ENCODE results near the gene GOLIM4. TPM values are rescaled to one million over a fixed set of nuclear protein-coding genes. Genes with fewer than 3 reads are reported as not detected.

GOLIM4 gene
- total and polyA plus RNA-seq, 2 experiments from 2014 or later, result 34.4 to 50.5 TPM

DNA sequence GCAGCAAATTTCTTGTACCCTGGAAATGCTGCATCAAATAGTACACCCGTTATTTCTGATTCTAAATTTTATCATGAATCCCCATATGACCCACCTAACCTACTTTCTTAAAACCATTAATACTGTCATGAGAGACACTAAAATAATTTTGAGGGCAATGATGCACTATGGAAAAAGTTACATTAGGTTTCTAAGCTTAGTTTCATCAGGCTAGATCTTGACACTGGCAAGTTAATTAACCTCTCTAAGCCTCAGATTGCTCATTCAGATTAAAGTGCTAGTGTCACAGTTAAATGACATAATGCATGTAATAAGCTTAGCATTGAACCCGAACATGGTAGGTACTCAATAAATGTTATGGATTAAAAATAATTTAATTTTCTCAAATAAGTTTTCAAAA lies 8.2 kb downstream of the GOLIM4 start (continued):
- TF ChIP-seq, protein P1, sequence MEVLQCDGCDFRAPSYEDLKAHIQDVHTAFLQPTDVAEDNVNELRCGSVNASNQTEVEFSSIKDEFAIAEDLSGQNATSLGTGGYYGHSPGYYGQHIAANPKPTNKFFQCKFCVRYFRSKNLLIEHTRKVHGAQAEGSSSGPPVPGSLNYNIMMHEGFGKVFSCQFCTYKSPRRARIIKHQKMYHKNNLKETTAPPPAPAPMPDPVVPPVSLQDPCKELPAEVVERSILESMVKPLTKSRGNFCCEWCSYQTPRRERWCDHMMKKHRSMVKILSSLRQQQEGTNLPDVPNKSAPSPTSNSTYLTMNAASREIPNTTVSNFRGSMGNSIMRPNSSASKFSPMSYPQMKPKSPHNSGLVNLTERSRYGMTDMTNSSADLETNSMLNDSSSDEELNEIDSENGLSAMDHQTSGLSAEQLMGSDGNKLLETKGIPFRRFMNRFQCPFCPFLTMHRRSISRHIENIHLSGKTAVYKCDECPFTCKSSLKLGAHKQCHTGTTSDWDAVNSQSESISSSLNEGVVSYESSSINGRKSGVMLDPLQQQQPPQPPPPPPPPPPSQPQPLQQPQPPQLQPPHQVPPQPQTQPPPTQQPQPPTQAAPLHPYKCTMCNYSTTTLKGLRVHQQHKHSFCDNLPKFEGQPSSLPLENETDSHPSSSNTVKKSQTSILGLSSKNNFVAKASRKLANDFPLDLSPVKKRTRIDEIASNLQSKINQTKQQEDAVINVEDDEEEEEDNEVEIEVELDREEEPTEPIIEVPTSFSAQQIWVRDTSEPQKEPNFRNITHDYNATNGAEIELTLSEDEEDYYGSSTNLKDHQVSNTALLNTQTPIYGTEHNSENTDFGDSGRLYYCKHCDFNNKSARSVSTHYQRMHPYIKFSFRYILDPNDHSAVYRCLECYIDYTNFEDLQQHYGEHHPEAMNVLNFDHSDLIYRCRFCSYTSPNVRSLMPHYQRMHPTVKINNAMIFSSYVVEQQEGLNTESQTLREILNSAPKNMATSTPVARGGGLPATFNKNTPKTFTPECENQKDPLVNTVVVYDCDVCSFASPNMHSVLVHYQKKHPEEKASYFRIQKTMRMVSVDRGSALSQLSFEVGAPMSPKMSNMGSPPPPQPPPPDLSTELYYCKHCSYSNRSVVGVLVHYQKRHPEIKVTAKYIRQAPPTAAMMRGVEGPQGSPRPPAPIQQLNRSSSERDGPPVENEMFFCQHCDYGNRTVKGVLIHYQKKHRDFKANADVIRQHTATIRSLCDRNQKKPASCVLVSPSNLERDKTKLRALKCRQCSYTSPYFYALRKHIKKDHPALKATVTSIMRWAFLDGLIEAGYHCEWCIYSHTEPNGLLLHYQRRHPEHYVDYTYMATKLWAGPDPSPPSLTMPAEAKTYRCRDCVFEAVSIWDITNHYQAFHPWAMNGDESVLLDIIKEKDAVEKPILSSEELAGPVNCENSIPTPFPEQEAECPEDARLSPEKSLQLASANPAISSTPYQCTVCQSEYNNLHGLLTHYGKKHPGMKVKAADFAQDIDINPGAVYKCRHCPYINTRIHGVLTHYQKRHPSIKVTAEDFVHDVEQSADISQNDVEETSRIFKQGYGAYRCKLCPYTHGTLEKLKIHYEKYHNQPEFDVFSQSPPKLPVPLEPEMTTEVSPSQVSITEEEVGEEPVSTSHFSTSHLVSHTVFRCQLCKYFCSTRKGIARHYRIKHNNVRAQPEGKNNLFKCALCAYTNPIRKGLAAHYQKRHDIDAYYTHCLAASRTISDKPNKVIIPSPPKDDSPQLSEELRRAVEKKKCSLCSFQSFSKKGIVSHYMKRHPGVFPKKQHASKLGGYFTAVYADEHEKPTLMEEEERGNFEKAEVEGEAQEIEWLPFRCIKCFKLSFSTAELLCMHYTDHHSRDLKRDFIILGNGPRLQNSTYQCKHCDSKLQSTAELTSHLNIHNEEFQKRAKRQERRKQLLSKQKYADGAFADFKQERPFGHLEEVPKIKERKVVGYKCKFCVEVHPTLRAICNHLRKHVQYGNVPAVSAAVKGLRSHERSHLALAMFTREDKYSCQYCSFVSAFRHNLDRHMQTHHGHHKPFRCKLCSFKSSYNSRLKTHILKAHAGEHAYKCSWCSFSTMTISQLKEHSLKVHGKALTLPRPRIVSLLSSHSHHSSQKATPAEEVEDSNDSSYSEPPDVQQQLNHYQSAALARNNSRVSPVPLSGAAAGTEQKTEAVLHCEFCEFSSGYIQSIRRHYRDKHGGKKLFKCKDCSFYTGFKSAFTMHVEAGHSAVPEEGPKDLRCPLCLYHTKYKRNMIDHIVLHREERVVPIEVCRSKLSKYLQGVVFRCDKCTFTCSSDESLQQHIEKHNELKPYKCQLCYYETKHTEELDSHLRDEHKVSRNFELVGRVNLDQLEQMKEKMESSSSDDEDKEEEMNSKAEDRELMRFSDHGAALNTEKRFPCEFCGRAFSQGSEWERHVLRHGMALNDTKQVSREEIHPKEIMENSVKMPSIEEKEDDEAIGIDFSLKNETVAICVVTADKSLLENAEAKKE (CRISPR knock-in tag; IDR thresholded peaks at IDR 0.05), result no peak

DNA sequence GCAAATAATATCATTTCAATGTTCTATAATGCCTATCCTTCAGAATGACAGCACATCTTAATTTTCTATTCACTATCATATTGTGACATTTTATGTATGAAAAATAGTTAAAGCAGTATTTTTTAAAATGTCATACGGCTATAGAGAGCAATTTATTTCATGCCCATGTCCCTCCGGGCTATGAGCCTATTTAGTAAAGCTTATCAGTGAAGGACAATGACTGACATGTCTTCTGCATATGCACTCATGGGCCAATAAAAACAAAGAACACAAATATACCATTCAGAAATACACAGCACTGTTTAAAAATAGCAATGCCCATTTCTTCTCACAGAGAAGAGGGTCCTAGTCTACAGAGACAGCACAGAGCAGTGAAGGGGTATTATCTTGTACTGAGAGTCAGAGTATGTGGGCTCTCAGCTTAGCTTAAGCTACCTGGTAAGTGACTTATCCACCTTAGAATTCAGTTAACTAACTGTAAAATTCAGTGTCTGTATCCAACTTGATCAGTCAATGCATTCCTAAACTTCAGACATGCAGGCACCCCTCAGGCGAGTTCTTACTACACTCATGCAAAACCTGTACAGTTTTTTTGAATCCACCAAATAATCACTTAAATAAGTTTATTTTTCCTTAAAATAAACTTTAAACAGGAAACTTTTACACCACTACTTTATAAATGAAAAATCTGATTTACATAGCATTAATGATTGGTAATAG lies 9.0 kb downstream of the GOLIM4 start:
- Histone ChIP-seq H2AFZ (no peak overlapping the region), H3K36me3 (ENCODE audit: insufficient read depth) (no peaks in the 10 kb centered on the region), H3F3A (replicated peaks; ENCODE audit: low read depth) (no peaks in the 10 kb centered on the region), H3K27me3 (ENCODE audit: insufficient read depth) (no peaks in the 10 kb centered on the region), H3K79me2 (replicated peaks; ENCODE audit: insufficient read depth) (peaks cover 98% of the 10 kb centered on the region), H3K27ac (ENCODE audit: low read depth) (no peak overlapping the region), H3K4me2 (no peak overlapping the region), H3K4me3 (no peak overlapping the region), H4K20me1 (replicated peaks; ENCODE audit: insufficient read depth) (no peaks in the 10 kb centered on the region), H3K4me1 (ENCODE audit: insufficient read depth) (peaks cover 32% of the 10 kb centered on the region), H3K9me2 (ENCODE audit: insufficient read depth) (no peaks in the 10 kb centered on the region)
- no peaks in the 10 kb centered on the region for H3K36me3 Mint-ChIP-seq (ENCODE audit: low read depth)
- no peak for ATAC-seq
- H3K27ac Mint-ChIP-seq, result no peak overlapping the region
- H3K4me1 Mint-ChIP-seq, result peaks cover 48% of the 10 kb centered on the region
- no peak overlapping the region for H3K4me3 Mint-ChIP-seq
- no peak for DNase-seq (ENCODE audit: low spot score)
- no peaks in the 10 kb centered on the region for H3K9me3 Mint-ChIP-seq
- H3K27me3 Mint-ChIP-seq (ENCODE audit: insufficient read depth, low read depth, poor library complexity), result peaks cover 3% of the 10 kb centered on the region
- TF ChIP-seq EZH2phosphoT487 (IDR thresholded peaks at IDR 0.05; ENCODE audit: unreplicated experiment) (no peak), EZH2 (IDR thresholded peaks at IDR 0.05; ENCODE audit: low read depth, unreplicated experiment) (no peak), ZNF114 (CRISPR knock-in tag; IDR thresholded peaks at IDR 0.05) (no peak), CREB1 (CRISPR knock-in tag; IDR thresholded peaks at IDR 0.05; ENCODE audit: low read depth) (no peak), ZNF331 (CRISPR knock-in tag; IDR thresholded peaks at IDR 0.05; ENCODE audit: low read depth) (no peak), JUNB (IDR thresholded peaks at IDR 0.05; ENCODE audit: unreplicated experiment) (no peak)
- TF ChIP-seq, protein P2, sequence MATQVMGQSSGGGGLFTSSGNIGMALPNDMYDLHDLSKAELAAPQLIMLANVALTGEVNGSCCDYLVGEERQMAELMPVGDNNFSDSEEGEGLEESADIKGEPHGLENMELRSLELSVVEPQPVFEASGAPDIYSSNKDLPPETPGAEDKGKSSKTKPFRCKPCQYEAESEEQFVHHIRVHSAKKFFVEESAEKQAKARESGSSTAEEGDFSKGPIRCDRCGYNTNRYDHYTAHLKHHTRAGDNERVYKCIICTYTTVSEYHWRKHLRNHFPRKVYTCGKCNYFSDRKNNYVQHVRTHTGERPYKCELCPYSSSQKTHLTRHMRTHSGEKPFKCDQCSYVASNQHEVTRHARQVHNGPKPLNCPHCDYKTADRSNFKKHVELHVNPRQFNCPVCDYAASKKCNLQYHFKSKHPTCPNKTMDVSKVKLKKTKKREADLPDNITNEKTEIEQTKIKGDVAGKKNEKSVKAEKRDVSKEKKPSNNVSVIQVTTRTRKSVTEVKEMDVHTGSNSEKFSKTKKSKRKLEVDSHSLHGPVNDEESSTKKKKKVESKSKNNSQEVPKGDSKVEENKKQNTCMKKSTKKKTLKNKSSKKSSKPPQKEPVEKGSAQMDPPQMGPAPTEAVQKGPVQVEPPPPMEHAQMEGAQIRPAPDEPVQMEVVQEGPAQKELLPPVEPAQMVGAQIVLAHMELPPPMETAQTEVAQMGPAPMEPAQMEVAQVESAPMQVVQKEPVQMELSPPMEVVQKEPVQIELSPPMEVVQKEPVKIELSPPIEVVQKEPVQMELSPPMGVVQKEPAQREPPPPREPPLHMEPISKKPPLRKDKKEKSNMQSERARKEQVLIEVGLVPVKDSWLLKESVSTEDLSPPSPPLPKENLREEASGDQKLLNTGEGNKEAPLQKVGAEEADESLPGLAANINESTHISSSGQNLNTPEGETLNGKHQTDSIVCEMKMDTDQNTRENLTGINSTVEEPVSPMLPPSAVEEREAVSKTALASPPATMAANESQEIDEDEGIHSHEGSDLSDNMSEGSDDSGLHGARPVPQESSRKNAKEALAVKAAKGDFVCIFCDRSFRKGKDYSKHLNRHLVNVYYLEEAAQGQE (IDR thresholded peaks at IDR 0.05; ENCODE audit: unreplicated experiment), result no peak
